Astrocyte (in vitro differentiated cells and primary cell): ENCODE measurements around the gene TFAM. TPM values are rescaled to one million over a fixed set of nuclear protein-coding genes. Genes with fewer than 3 reads are reported as not detected.

Experiments
- DNase-seq: peaks from one replicate; pipeline ENCODE4 v3.0.0-alpha.2; 2010; ENCODE audit warnings: low read depth
- FAIRE-seq: peaks from 2 replicates; lab custom pipeline; 2011; peaks lifted over from hg19 to GRCh38; lab: Jason Lieb, UNC
- H2AFZ ChIP-seq: 2 replicates; pipeline ENCODE4 v1.6.0; 2012; ENCODE audit warnings: low read depth, low read length, inconsistent platforms
- H3K27ac ChIP-seq: 2 replicates; pipeline ENCODE4 v1.5.1; 2011; ENCODE audit warnings: low read depth, low read length, inconsistent platforms
- H3K27me3 ChIP-seq: 2 replicates; pipeline ENCODE4 v1.6.0; 2011; ENCODE audit warnings: low read length, inconsistent platforms; ENCODE audit not compliant: insufficient read depth
- H3K36me3 ChIP-seq: 2 replicates; pipeline ENCODE4 v1.5.1; 2011; ENCODE audit warnings: low read length, inconsistent platforms; ENCODE audit not compliant: insufficient read depth
- H3K4me1 ChIP-seq: 2 replicates; pipeline ENCODE4 v1.5.1; 2011; ENCODE audit warnings: low read length, inconsistent platforms; ENCODE audit not compliant: insufficient read depth
- H3K4me2 ChIP-seq: 2 replicates; pipeline ENCODE4 v1.6.0; 2012; ENCODE audit warnings: low read length, inconsistent platforms
- H3K4me3 ChIP-seq: 2 replicates; pipeline ENCODE4 v1.5.1; 2011; ENCODE audit warnings: low read depth, mild to moderate bottlenecking, low read length, inconsistent platforms; ENCODE audit not compliant: insufficient read depth
- H3K79me2 ChIP-seq: 2 replicates; pipeline ENCODE4 v1.6.0; 2012; ENCODE audit warnings: mild to moderate bottlenecking, low read length, inconsistent platforms; ENCODE audit not compliant: insufficient read depth
- H3K9ac ChIP-seq: 2 replicates; pipeline ENCODE4 v1.6.0; 2012; ENCODE audit warnings: mild to moderate bottlenecking, low read length, inconsistent platforms
- H3K9me3 ChIP-seq: 2 replicates; pipeline ENCODE4 v1.5.1; 2012; ENCODE audit warnings: low read depth, mild to moderate bottlenecking, low read length, inconsistent platforms; ENCODE audit not compliant: insufficient read depth
- H4K20me1 ChIP-seq: 2 replicates; pipeline ENCODE4 v1.6.0; 2012; ENCODE audit warnings: low read length, inconsistent platforms; ENCODE audit not compliant: insufficient read depth
- H3K27ac Mint-ChIP-seq: one replicate; pipeline ENCODE4 v1.8.0; 2021; ENCODE audit warnings: mild to moderate bottlenecking, mixed read lengths; ENCODE audit not compliant: unreplicated experiment
- H3K27me3 Mint-ChIP-seq: one replicate; pipeline ENCODE4 v1.8.0; 2021; ENCODE audit warnings: low read depth, mixed read lengths; ENCODE audit not compliant: unreplicated experiment
- H3K36me3 Mint-ChIP-seq: one replicate; pipeline ENCODE4 v1.8.0; 2021; ENCODE audit warnings: low read depth, mixed read lengths; ENCODE audit not compliant: unreplicated experiment
- H3K4me1 Mint-ChIP-seq: one replicate; pipeline ENCODE4 v1.8.0; 2021; ENCODE audit warnings: low read depth, mixed read lengths; ENCODE audit not compliant: unreplicated experiment
- H3K4me3 Mint-ChIP-seq: one replicate; pipeline ENCODE4 v1.8.0; 2021; ENCODE audit warnings: mild to moderate bottlenecking, moderate library complexity, mixed read lengths; ENCODE audit not compliant: unreplicated experiment
- H3K9me3 Mint-ChIP-seq: one replicate; pipeline ENCODE4 v1.8.0; 2021; ENCODE audit warnings: mild to moderate bottlenecking, mixed read lengths; ENCODE audit not compliant: unreplicated experiment
- CTCF ChIP-seq: IDR thresholded peaks from 2 replicates; pipeline ENCODE4 v1.5.1; 2011; ENCODE audit warnings: low read depth, mild to moderate bottlenecking, inconsistent platforms, low read length, moderate library complexity; ENCODE audit not compliant: insufficient read depth
- EZH2 ChIP-seq: IDR thresholded peaks from 2 replicates; pipeline ENCODE4 v1.6.1; 2012; ENCODE audit warnings: mild to moderate bottlenecking, low read length, inconsistent platforms; ENCODE audit not compliant: insufficient read depth
- total RNA-seq: library from RNA; stranded (reverse); gene quantifications from 2 replicates; pipeline ENCODE4 v1.2.1, GENCODE V29; 2021

Gene TFAM
- total RNA-seq, 1 donor from 2014 or later, result 41.4 TPM

GRCh38 chr10:58444321-58444720 is 59.1 kb downstream of the TFAM start:
- TF ChIP-seq CTCF (no peak), EZH2 (no peak)
- H3K9me3 ChIP-seq, result peaks cover 2% of the 10 kb centered on the region
- Mint-ChIP-seq H3K4me1 (no peaks in the 10 kb centered on the region), H3K4me3 (no peak overlapping the region), H3K9me3 (peaks cover 16% of the 10 kb centered on the region), H3K36me3 (peaks cover 4% of the 10 kb centered on the region), H3K27me3 (no peaks in the 10 kb centered on the region), H3K27ac (no peak overlapping the region)
- H4K20me1 ChIP-seq, result no peaks in the 10 kb centered on the region
- DNase-seq (no peak), FAIRE-seq (no peak)
- no peak overlapping the region for H2AFZ ChIP-seq
- no peaks in the 10 kb centered on the region for H3K36me3 ChIP-seq
- H3K4me3 ChIP-seq, result no peak overlapping the region
- no peak overlapping the region for H3K27ac ChIP-seq
- peaks cover 3% of the 10 kb centered on the region for H3K4me1 ChIP-seq
- H3K27me3 ChIP-seq, result no peaks in the 10 kb centered on the region
- H3K4me2 ChIP-seq, result no peak overlapping the region
- H3K9ac ChIP-seq, result no peak overlapping the region
- no peaks in the 10 kb centered on the region for H3K79me2 ChIP-seq

- Histone ChIP-seq H3K36me3 (no peaks in the 10 kb centered on the region), H4K20me1 (no peaks in the 10 kb centered on the region), H3K79me2 (no peaks in the 10 kb centered on the region), H3K27ac (no peak overlapping the region), H3K4me2 (no peak overlapping the region), H2AFZ (no peak overlapping the region), H3K9ac (no peak overlapping the region), H3K27me3 (no peaks in the 10 kb centered on the region), H3K4me1 (no peaks in the 10 kb centered on the region), H3K4me3 (no peak overlapping the region), H3K9me3 (peaks cover 2% of the 10 kb centered on the region)
- H3K9me3 Mint-ChIP-seq, result peaks cover 13% of the 10 kb centered on the region
- DNase-seq (no peak), FAIRE-seq (no peak)
- H3K4me1 Mint-ChIP-seq, result no peaks in the 10 kb centered on the region
- H3K36me3 Mint-ChIP-seq, result peaks cover 4% of the 10 kb centered on the region
- TF ChIP-seq CTCF, result no peak
- TF ChIP-seq EZH2, result no peak
- no peak overlapping the region for H3K27ac Mint-ChIP-seq
- no peaks in the 10 kb centered on the region for H3K27me3 Mint-ChIP-seq
- H3K4me3 Mint-ChIP-seq, result no peak overlapping the region
Observed at GRCh38 chr10:58444876-58445275, 59.7 kb downstream of the TFAM start.

- Histone ChIP-seq H3K9ac (no peak overlapping the region), H3K9me3 (peaks cover 2% of the 10 kb centered on the region), H3K27ac (no peak overlapping the region), H3K79me2 (no peaks in the 10 kb centered on the region), H3K36me3 (no peaks in the 10 kb centered on the region), H3K4me1 (no peaks in the 10 kb centered on the region), H3K4me2 (no peak overlapping the region), H2AFZ (no peak overlapping the region), H3K27me3 (no peaks in the 10 kb centered on the region), H4K20me1 (no peaks in the 10 kb centered on the region), H3K4me3 (no peak overlapping the region)
- no peak for TF ChIP-seq EZH2
- no peak for TF ChIP-seq CTCF
- H3K36me3 Mint-ChIP-seq, result no peaks in the 10 kb centered on the region
- H3K27me3 Mint-ChIP-seq, result no peaks in the 10 kb centered on the region
- FAIRE-seq, result no peak
- peaks cover 7% of the 10 kb centered on the region for H3K9me3 Mint-ChIP-seq
- no peak for DNase-seq
- H3K4me3 Mint-ChIP-seq, result no peak overlapping the region
- H3K4me1 Mint-ChIP-seq, result peaks cover 6% of the 10 kb centered on the region
- no peak overlapping the region for H3K27ac Mint-ChIP-seq
Observed at GRCh38 chr10:58448121-58448935, 63.1 kb downstream of the TFAM start.
